Measurements from ENCODE around the gene OGT. TPM values are rescaled to one million over a fixed set of nuclear protein-coding genes. Genes with fewer than 3 reads are reported as not detected.

OGT gene
- total RNA-seq, 1 experiment from 2014 or later = 130 TPM

GRCh38 chrX:71515038-71515396 is 17.9 kb upstream of the OGT start:
- Histone ChIP-seq H3K27me3 (replicated peaks; ENCODE audit: insufficient read depth, low read depth, low read length, poor library complexity) (no peaks in the 10 kb centered on the region), H3K36me3 (ENCODE audit: insufficient read depth, low read length, poor library complexity, severe bottlenecking) (no peaks in the 10 kb centered on the region), H3K9me3 (ENCODE audit: low read depth, low read length, poor library complexity, severe bottlenecking) (no peaks in the 10 kb centered on the region), H3K27ac (ENCODE audit: low read depth, low read length, poor library complexity, severe bottlenecking) (no peak overlapping the region), H3K4me3 (ENCODE audit: low read depth, low read length, poor library complexity, severe bottlenecking) (no peak overlapping the region), H3K4me1 (ENCODE audit: insufficient read depth, low read length, poor library complexity, severe bottlenecking) (no peaks in the 10 kb centered on the region)
- TF ChIP-seq CTCF (conservative IDR thresholded peaks at IDR 0.05; ENCODE audit: low read depth, low read length) (no peak), EZH2 (IDR thresholded peaks at IDR 0.05; ENCODE audit: borderline replicate concordance, low read depth, low read length, poor library complexity, severe bottlenecking) (no peak)
- ChIA-PET POLR2A (ENCODE audit: low non-redundant PET) (no interaction called here), CTCF (no interaction called here)
- DNase-seq (ENCODE audit: low spot score) = no peak
- intact Hi-C loops (cut with micrococcal nuclease; ENCODE audit: unreplicated experiment) = no loop called here
- no TSS peak for BruUV-seq (replicated peaks)

- CTCF ChIA-PET = no interaction called here
- TF ChIP-seq EZH2 (IDR thresholded peaks at IDR 0.05; ENCODE audit: borderline replicate concordance, low read depth, low read length, poor library complexity, severe bottlenecking) = no peak
- TF ChIP-seq CTCF (conservative IDR thresholded peaks at IDR 0.05; ENCODE audit: low read depth, low read length) = no peak
- no peak for DNase-seq (ENCODE audit: low spot score)
- no peak overlapping the region for H3K27ac ChIP-seq (ENCODE audit: low read depth, low read length, poor library complexity, severe bottlenecking)
- H3K27me3 ChIP-seq (replicated peaks; ENCODE audit: insufficient read depth, low read depth, low read length, poor library complexity) = no peaks in the 10 kb centered on the region
- no peaks in the 10 kb centered on the region for H3K36me3 ChIP-seq (ENCODE audit: insufficient read depth, low read length, poor library complexity, severe bottlenecking)
- no peaks in the 10 kb centered on the region for H3K4me1 ChIP-seq (ENCODE audit: insufficient read depth, low read length, poor library complexity, severe bottlenecking)
- intact Hi-C loops (cut with micrococcal nuclease; ENCODE audit: unreplicated experiment) = no loop called here
- BruUV-seq (replicated peaks) = no TSS peak
- POLR2A ChIA-PET (ENCODE audit: low non-redundant PET) = no interaction called here
- H3K9me3 ChIP-seq (ENCODE audit: low read depth, low read length, poor library complexity, severe bottlenecking) = no peaks in the 10 kb centered on the region
- H3K4me3 ChIP-seq (ENCODE audit: low read depth, low read length, poor library complexity, severe bottlenecking) = no peak overlapping the region
These were observed 7.6 kb upstream of the OGT start for GRCh38 chrX:71525316-71525715.

GRCh38 chrX:71532078-71532752 is 689 bp upstream of the OGT start:
- Histone ChIP-seq H3K9me3 (ENCODE audit: low read depth, low read length, poor library complexity, severe bottlenecking) (no peaks in the 10 kb centered on the region), H3K27me3 (replicated peaks; ENCODE audit: insufficient read depth, low read depth, low read length, poor library complexity) (no peaks in the 10 kb centered on the region), H3K4me3 (ENCODE audit: low read depth, low read length, poor library complexity, severe bottlenecking) (peak overlapping the region; percentile 64), H3K4me1 (ENCODE audit: insufficient read depth, low read length, poor library complexity, severe bottlenecking) (no peaks in the 10 kb centered on the region), H3K27ac (ENCODE audit: low read depth, low read length, poor library complexity, severe bottlenecking) (peak overlapping the region; percentile 82), H3K36me3 (ENCODE audit: insufficient read depth, low read length, poor library complexity, severe bottlenecking) (no peaks in the 10 kb centered on the region)
- intact Hi-C loops (cut with micrococcal nuclease; ENCODE audit: unreplicated experiment) = no loop called here
- TF ChIP-seq EZH2 (IDR thresholded peaks at IDR 0.05; ENCODE audit: borderline replicate concordance, low read depth, low read length, poor library complexity, severe bottlenecking) (no peak), CTCF (conservative IDR thresholded peaks at IDR 0.05; ENCODE audit: low read depth, low read length) (no peak)
- BruUV-seq (replicated peaks) = TSS peak; percentile 92
- ChIA-PET POLR2A (ENCODE audit: low non-redundant PET) (no interaction called here), CTCF (no interaction called here)
- DNase-seq (ENCODE audit: low spot score) = peak; percentile 12
